Upper lobe of left lung (tissue), 4 donors: ENCODE data around the gene HIRA.
"Not testable (repeated sequence)": the region's sequence is repeated elsewhere in the genome, so short reads cannot be mapped to it uniquely, and the experiment has no call there.

Experiments
- POLR2AphosphoS5 ChIP-seq, 2 donors: sonication (generic); formaldehyde crosslinking; IDR thresholded peaks; one replicate each; pipeline ENCODE4 v1.5.1; 2017; ENCODE audit warnings: antibody characterized with exemption in 2 of 2
- TF ChIP-seq, protein P1 (sequence below), 6 experiments: fragments of 450-650 bp in 4 of 6; fragments of 200-600 bp in 2 of 6; sonication (generic) in 2 of 6; IDR thresholded peaks; one replicate each; pipeline ENCODE4 v1.5.1; 2016 to 2019; ENCODE audit warnings: antibody characterized with exemption in 6 of 6

DNA sequence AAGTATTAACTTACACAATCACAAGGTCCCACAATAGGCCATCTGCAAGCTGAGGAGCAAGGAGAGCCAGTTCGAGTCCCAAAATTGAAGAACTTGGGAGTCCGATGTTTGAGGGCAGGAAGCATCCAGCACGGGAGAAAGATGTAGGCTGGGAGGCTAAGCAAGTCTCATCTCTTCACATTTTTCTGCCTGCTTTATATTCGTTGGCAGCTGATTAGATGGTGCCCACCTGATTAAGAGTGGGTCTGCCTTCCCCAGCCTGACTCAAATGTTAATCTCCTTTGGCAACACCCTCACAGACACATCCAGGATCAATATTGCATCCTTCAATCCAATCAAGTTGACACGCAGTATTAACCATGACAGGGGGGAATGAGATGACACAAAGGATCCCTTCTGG, 101.3 kb downstream of the HIRA start:
- not testable (repeated sequence) for TF ChIP-seq POLR2AphosphoS5 (IDR thresholded peaks at IDR 0.05)
- TF ChIP-seq, protein P1, sequence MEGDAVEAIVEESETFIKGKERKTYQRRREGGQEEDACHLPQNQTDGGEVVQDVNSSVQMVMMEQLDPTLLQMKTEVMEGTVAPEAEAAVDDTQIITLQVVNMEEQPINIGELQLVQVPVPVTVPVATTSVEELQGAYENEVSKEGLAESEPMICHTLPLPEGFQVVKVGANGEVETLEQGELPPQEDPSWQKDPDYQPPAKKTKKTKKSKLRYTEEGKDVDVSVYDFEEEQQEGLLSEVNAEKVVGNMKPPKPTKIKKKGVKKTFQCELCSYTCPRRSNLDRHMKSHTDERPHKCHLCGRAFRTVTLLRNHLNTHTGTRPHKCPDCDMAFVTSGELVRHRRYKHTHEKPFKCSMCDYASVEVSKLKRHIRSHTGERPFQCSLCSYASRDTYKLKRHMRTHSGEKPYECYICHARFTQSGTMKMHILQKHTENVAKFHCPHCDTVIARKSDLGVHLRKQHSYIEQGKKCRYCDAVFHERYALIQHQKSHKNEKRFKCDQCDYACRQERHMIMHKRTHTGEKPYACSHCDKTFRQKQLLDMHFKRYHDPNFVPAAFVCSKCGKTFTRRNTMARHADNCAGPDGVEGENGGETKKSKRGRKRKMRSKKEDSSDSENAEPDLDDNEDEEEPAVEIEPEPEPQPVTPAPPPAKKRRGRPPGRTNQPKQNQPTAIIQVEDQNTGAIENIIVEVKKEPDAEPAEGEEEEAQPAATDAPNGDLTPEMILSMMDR (IDR thresholded peaks at IDR 0.05), result not testable (repeated sequence)
